Neuron (in vitro differentiated cells): ENCODE results near the gene A4GNT.

Source experiments
- H2AFZ ChIP-seq: one replicate; pipeline ENCODE4 v1.6.1; 2013; ENCODE audit warnings: low read depth, mild to moderate bottlenecking, inconsistent platforms, low read length, moderate library complexity
- H3K27me3 ChIP-seq: one replicate; pipeline ENCODE4 v1.6.1; 2013; ENCODE audit warnings: low read length; ENCODE audit not compliant: insufficient read depth
- H3K36me3 ChIP-seq: one replicate; pipeline ENCODE4 v1.6.1; 2013; ENCODE audit warnings: low read length; ENCODE audit not compliant: insufficient read depth
- H3K4me1 ChIP-seq: one replicate; pipeline ENCODE4 v1.6.1; 2013; ENCODE audit warnings: low read length; ENCODE audit not compliant: insufficient read depth
- H3K4me3 ChIP-seq: 2 replicates; pipeline ENCODE4 v1.5.1; 2013; ENCODE audit warnings: mild to moderate bottlenecking, low read length, moderate library complexity
- H3K9me3 ChIP-seq: one replicate; pipeline ENCODE4 v1.6.1; 2013; ENCODE audit warnings: low read length

The A4GNT gene

GRCh38 chr3:138082085-138082991 lies 49.9 kb downstream of the A4GNT start:
- H3K4me1 ChIP-seq: no peaks in the 10 kb centered on the region
- peaks cover 67% of the 10 kb centered on the region for H3K36me3 ChIP-seq
- peaks cover 7% of the 10 kb centered on the region for H3K9me3 ChIP-seq
- no peak overlapping the region for H3K4me3 ChIP-seq
- H3K27me3 ChIP-seq: no peaks in the 10 kb centered on the region
- no peak overlapping the region for H2AFZ ChIP-seq

GRCh38 chr3:138081371-138082084 lies 50.7 kb downstream of the A4GNT start:
- Histone ChIP-seq H3K36me3 (peaks cover 64% of the 10 kb centered on the region), H3K4me3 (no peak overlapping the region), H3K9me3 (peaks cover 4% of the 10 kb centered on the region), H3K4me1 (no peaks in the 10 kb centered on the region), H3K27me3 (no peaks in the 10 kb centered on the region), H2AFZ (no peak overlapping the region)

GRCh38 chr3:138079901-138080300 lies 52.3 kb downstream of the A4GNT start:
- Histone ChIP-seq H3K4me3 (no peak overlapping the region), H3K4me1 (no peaks in the 10 kb centered on the region), H3K27me3 (no peaks in the 10 kb centered on the region), H2AFZ (no peak overlapping the region), H3K9me3 (peaks cover 3% of the 10 kb centered on the region), H3K36me3 (peaks cover 59% of the 10 kb centered on the region)

GRCh38 chr3:138078901-138079344 lies 53.3 kb downstream of the A4GNT start:
- Histone ChIP-seq H3K4me3 (no peak overlapping the region), H2AFZ (no peak overlapping the region), H3K4me1 (no peaks in the 10 kb centered on the region), H3K27me3 (no peaks in the 10 kb centered on the region), H3K9me3 (peaks cover 3% of the 10 kb centered on the region), H3K36me3 (peaks cover 52% of the 10 kb centered on the region)

GRCh38 chr3:138078096-138078495 lies 54.1 kb downstream of the A4GNT start:
- no peaks in the 10 kb centered on the region for H3K27me3 ChIP-seq
- peaks cover 3% of the 10 kb centered on the region for H3K9me3 ChIP-seq
- no peaks in the 10 kb centered on the region for H3K4me1 ChIP-seq
- H2AFZ ChIP-seq: no peak overlapping the region
- peaks cover 44% of the 10 kb centered on the region for H3K36me3 ChIP-seq
- no peak overlapping the region for H3K4me3 ChIP-seq
